Liver (tissue), 9 donors: ENCODE results near the gene LSMEM2. TPM values are rescaled to one million over a fixed set of nuclear protein-coding genes. Genes with fewer than 3 reads are reported as not detected.

Experiments
- DNase-seq: peaks from one replicate; pipeline ENCODE4 v3.0.0-alpha.2; 2017; ENCODE audit warnings: low spot score
- H3K27ac ChIP-seq, 2 donors: one replicate each; pipeline ENCODE4 v1.7.0; 2013; ENCODE audit warnings: inconsistent platforms in 2 of 2, low read length in 2 of 2, control low read depth in 1 of 2, low read depth in 1 of 2, mild to moderate bottlenecking in 1 of 2
- H3K27me3 ChIP-seq, 4 donors: one replicate each; pipeline versions ENCODE4 v1.6.1 to v1.7.0; 2013; ENCODE audit warnings: low read length in 3 of 4, inconsistent platforms in 1 of 4, mild to moderate bottlenecking in 1 of 4, moderate library complexity in 1 of 4; ENCODE audit not compliant: control insufficient read depth in 4 of 4, insufficient read depth in 4 of 4
- H3K36me3 ChIP-seq, 4 donors: one replicate each; pipeline versions ENCODE4 v1.6.1 to v1.7.0; 2013; ENCODE audit warnings: low read length in 3 of 4, mild to moderate bottlenecking in 3 of 4, low read depth in 1 of 4, moderate library complexity in 1 of 4; ENCODE audit not compliant: control insufficient read depth in 4 of 4, insufficient read depth in 3 of 4
- H3K4me1 ChIP-seq, 4 donors: one replicate each; pipeline versions ENCODE4 v1.6.1 to v1.7.0; 2013; ENCODE audit warnings: low read length in 3 of 4, mild to moderate bottlenecking in 3 of 4, moderate library complexity in 1 of 4; ENCODE audit not compliant: control insufficient read depth in 4 of 4, insufficient read depth in 4 of 4
- H3K4me3 ChIP-seq, 3 donors: one replicate each; pipeline versions ENCODE4 v1.6.1 to v1.7.0; 2013; ENCODE audit warnings: low read length in 3 of 3, control low read depth in 1 of 3, low read depth in 1 of 3, mild to moderate bottlenecking in 1 of 3
- H3K9ac ChIP-seq, 2 donors: one replicate each; pipeline ENCODE4 v1.7.0; 2013; ENCODE audit warnings: low read length in 2 of 2, mild to moderate bottlenecking in 2 of 2, moderate library complexity in 2 of 2, control low read depth in 1 of 2, low read depth in 1 of 2
- H3K9me3 ChIP-seq, 4 donors: one replicate each; pipeline versions ENCODE4 v1.6.1 to v1.7.0; 2013; ENCODE audit warnings: low read length in 3 of 4; ENCODE audit not compliant: control insufficient read depth in 4 of 4
- EGR1 ChIP-seq, 2 donors: IDR thresholded peaks; 2 replicates each; pipeline ENCODE4 v1.6.1; 2016 to 2018; ENCODE audit warnings: antibody characterized with exemption in 2 of 2, low read depth in 2 of 2
- FOXA1 ChIP-seq: IDR thresholded peaks from 2 replicates; pipeline ENCODE4 v1.6.1; 2016; ENCODE audit warnings: antibody characterized with exemption
- FOXA2 ChIP-seq: IDR thresholded peaks from 2 replicates; pipeline ENCODE4 v1.6.1; 2016; ENCODE audit warnings: antibody characterized with exemption
- GABPA ChIP-seq, 2 donors: IDR thresholded peaks in 1 of 2; conservative IDR thresholded peaks in 1 of 2; 2 replicates each; pipeline ENCODE4 v1.6.1; 2016; ENCODE audit warnings: antibody characterized with exemption in 2 of 2, mild to moderate bottlenecking in 1 of 2, moderate library complexity in 1 of 2
- HNF4A ChIP-seq, 2 donors: conservative IDR thresholded peaks; 2 replicates each; pipeline ENCODE4 v1.6.1; 2016; ENCODE audit warnings: antibody characterized with exemption in 2 of 2, mild to moderate bottlenecking in 2 of 2
- HNF4G ChIP-seq: IDR thresholded peaks from 2 replicates; pipeline ENCODE4 v1.6.1; 2016; ENCODE audit warnings: antibody characterized with exemption
- JUND ChIP-seq, 2 donors: IDR thresholded peaks; 2 replicates each; pipeline ENCODE4 v1.6.1; 2016; ENCODE audit warnings: antibody characterized with exemption in 2 of 2
- NR2F2 ChIP-seq: IDR thresholded peaks from 2 replicates; pipeline ENCODE4 v1.6.1; 2016; ENCODE audit warnings: antibody characterized with exemption
- RAD21 ChIP-seq, 2 donors: IDR thresholded peaks; 2 replicates each; pipeline ENCODE4 v1.6.1; 2016; ENCODE audit warnings: antibody characterized with exemption in 2 of 2, mild to moderate bottlenecking in 2 of 2
- RXRA ChIP-seq, 2 donors: IDR thresholded peaks; 2 replicates each; pipeline ENCODE4 v1.6.1; 2017 to 2018; ENCODE audit warnings: antibody characterized with exemption in 2 of 2, mild to moderate bottlenecking in 1 of 2
- SP1 ChIP-seq: IDR thresholded peaks from 2 replicates; pipeline ENCODE4 v1.6.1; 2018; ENCODE audit warnings: antibody characterized with exemption, mild to moderate bottlenecking
- YY1 ChIP-seq: IDR thresholded peaks from 2 replicates; pipeline ENCODE4 v1.6.1; 2016; ENCODE audit warnings: antibody characterized with exemption, mild to moderate bottlenecking
- WGBS: extraction: QIAGEN DNeasy Blood & Tissue Kit; methylation state at CpG from one replicate; pipeline ENCODE4 v1.1.7; 2013; 5-methylcytosine and 5-hydroxymethylcytosine counted together
- polyA plus RNA-seq, 2 donors: library from polyadenylated mRNA; stranded (reverse) in 1 of 2; unstranded in 1 of 2; fragments of 200-250 nt in 1 of 2; fragments of >200 nt in 1 of 2; fragmentation: Nextera tagmentation in 1 of 2; extraction: Ambion mirVana in 1 of 2; gene quantifications; one replicate each; pipeline versions ENCODE4 v1.2.1 to v1.2.3, GENCODE V29; 2013 to 2015
- total RNA-seq, 2 donors: library from RNA; depleted of rRNA; stranded (reverse); fragments of >200 nt; gene quantifications; one replicate each; pipeline ENCODE4 v1.2.3, GENCODE V29; 2014
- TF ChIP-seq, protein P1 (sequence below): IDR thresholded peaks from 2 replicates; pipeline ENCODE4 v1.6.1; 2016; ENCODE audit warnings: antibody characterized with exemption
- TF ChIP-seq, protein P2 (sequence below): IDR thresholded peaks from 2 replicates; pipeline ENCODE4 v1.6.1; 2016; ENCODE audit warnings: antibody characterized with exemption
- TF ChIP-seq, protein P3 (sequence below): IDR thresholded peaks from 2 replicates; pipeline ENCODE4 v1.6.1; 2016; ENCODE audit warnings: antibody characterized with exemption
- TF ChIP-seq, protein P4 (sequence below): fragments of 150-350 bp; IDR thresholded peaks from 2 replicates; pipeline ENCODE4 v1.5.1; 2017; ENCODE audit warnings: improper control_type of control experiment, low read depth, low read length; ENCODE audit not compliant: missing input control
- TF ChIP-seq, protein P5 (sequence below): IDR thresholded peaks from 2 replicates; pipeline ENCODE4 v1.6.1; 2016; ENCODE audit warnings: antibody characterized with exemption, mild to moderate bottlenecking
- donor health status: healthy.
- donor health status: healthy.
- donor health status: healthy.
- donor health status: healthy.
- donor health status: healthy.

LSMEM2 gene
- total and polyA plus RNA-seq, 4 donors: 0.03 to 0.08 TPM; not detected in 2

DNA sequence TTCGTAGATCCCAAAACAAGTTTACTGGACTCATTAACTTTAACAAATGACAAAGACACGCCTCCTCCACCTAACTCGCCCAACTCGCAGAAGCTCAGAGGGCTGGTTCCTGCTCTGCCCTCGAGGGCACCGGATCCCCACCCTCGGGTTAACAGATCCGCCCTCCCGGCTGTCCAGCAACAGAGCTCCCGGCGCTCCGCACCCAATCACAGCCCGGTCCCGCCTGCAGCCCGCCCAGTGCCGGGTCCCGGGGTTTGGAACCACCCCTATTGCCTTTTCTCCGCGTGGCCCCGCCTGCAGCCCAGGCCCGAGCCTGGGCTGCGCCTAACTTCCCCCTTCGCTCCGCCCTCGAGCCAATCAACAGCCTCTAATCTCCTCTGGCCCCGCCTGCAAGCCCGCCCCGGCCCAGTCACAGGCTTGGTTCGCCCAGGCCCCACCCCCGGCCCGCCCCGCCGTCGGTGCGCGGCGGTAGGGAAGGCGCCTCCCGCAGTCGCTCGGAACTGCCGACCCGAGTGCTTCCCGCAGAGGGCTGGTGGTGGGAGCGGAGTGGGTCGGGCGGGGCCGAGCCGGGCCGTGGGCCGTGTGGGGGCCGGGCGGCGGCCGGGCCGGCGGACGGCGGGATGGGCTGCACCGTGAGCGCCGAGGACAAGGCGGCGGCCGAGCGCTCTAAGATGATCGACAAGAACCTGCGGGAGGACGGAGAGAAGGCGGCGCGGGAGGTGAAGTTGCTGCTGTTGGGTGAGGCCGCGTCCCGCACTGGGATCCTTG lies 43.0 kb upstream of the LSMEM2 start, which contains the start of gene GNAI2:
TSS of gene GNAI2 (plus strand) at position 489 of the 768 bp plus-strand sequence. CDS start at position 621, 132 bp downstream.
- no peaks in the 10 kb centered on the region for H3K36me3 ChIP-seq
- DNase-seq: peak; percentile 97
- TF ChIP-seq RXRA (IDR thresholded peaks at IDR 0.05) (peak; percentile 76 to 79), FOXA2 (no peak), FOXA1 (no peak), JUND (IDR thresholded peaks at IDR 0.05) (no peak), RAD21 (IDR thresholded peaks at IDR 0.05) (peak; percentile 15 to 25), NR2F2 (peak; percentile 75), YY1 (peak; percentile 80), SP1 (peak; percentile 95), GABPA (IDR thresholded peaks at IDR 0.05 in 1 of 2, conservative IDR thresholded peaks at IDR 0.05 in 1 of 2) (peak; percentile 47 to 84), EGR1 (IDR thresholded peaks at IDR 0.05; ENCODE audit: low read depth in 2 of 2) (no peak), HNF4G (peak; percentile 45), HNF4A (conservative IDR thresholded peaks at IDR 0.05) (peak; percentile 71 to 92)
- TF ChIP-seq, protein P1, sequence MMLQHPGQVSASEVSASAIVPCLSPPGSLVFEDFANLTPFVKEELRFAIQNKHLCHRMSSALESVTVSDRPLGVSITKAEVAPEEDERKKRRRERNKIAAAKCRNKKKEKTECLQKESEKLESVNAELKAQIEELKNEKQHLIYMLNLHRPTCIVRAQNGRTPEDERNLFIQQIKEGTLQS: no peak
- TF ChIP-seq, protein P2, sequence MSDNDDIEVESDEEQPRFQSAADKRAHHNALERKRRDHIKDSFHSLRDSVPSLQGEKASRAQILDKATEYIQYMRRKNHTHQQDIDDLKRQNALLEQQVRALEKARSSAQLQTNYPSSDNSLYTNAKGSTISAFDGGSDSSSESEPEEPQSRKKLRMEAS: peak; percentile 67
- TF ChIP-seq, protein P3, sequence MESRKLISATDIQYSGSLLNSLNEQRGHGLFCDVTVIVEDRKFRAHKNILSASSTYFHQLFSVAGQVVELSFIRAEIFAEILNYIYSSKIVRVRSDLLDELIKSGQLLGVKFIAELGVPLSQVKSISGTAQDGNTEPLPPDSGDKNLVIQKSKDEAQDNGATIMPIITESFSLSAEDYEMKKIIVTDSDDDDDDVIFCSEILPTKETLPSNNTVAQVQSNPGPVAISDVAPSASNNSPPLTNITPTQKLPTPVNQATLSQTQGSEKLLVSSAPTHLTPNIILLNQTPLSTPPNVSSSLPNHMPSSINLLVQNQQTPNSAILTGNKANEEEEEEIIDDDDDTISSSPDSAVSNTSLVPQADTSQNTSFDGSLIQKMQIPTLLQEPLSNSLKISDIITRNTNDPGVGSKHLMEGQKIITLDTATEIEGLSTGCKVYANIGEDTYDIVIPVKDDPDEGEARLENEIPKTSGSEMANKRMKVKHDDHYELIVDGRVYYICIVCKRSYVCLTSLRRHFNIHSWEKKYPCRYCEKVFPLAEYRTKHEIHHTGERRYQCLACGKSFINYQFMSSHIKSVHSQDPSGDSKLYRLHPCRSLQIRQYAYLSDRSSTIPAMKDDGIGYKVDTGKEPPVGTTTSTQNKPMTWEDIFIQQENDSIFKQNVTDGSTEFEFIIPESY: peak; percentile 41
- TF ChIP-seq, protein P4, sequence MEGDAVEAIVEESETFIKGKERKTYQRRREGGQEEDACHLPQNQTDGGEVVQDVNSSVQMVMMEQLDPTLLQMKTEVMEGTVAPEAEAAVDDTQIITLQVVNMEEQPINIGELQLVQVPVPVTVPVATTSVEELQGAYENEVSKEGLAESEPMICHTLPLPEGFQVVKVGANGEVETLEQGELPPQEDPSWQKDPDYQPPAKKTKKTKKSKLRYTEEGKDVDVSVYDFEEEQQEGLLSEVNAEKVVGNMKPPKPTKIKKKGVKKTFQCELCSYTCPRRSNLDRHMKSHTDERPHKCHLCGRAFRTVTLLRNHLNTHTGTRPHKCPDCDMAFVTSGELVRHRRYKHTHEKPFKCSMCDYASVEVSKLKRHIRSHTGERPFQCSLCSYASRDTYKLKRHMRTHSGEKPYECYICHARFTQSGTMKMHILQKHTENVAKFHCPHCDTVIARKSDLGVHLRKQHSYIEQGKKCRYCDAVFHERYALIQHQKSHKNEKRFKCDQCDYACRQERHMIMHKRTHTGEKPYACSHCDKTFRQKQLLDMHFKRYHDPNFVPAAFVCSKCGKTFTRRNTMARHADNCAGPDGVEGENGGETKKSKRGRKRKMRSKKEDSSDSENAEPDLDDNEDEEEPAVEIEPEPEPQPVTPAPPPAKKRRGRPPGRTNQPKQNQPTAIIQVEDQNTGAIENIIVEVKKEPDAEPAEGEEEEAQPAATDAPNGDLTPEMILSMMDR: no peak
- TF ChIP-seq, protein P5, sequence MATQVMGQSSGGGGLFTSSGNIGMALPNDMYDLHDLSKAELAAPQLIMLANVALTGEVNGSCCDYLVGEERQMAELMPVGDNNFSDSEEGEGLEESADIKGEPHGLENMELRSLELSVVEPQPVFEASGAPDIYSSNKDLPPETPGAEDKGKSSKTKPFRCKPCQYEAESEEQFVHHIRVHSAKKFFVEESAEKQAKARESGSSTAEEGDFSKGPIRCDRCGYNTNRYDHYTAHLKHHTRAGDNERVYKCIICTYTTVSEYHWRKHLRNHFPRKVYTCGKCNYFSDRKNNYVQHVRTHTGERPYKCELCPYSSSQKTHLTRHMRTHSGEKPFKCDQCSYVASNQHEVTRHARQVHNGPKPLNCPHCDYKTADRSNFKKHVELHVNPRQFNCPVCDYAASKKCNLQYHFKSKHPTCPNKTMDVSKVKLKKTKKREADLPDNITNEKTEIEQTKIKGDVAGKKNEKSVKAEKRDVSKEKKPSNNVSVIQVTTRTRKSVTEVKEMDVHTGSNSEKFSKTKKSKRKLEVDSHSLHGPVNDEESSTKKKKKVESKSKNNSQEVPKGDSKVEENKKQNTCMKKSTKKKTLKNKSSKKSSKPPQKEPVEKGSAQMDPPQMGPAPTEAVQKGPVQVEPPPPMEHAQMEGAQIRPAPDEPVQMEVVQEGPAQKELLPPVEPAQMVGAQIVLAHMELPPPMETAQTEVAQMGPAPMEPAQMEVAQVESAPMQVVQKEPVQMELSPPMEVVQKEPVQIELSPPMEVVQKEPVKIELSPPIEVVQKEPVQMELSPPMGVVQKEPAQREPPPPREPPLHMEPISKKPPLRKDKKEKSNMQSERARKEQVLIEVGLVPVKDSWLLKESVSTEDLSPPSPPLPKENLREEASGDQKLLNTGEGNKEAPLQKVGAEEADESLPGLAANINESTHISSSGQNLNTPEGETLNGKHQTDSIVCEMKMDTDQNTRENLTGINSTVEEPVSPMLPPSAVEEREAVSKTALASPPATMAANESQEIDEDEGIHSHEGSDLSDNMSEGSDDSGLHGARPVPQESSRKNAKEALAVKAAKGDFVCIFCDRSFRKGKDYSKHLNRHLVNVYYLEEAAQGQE: peak; percentile 95
- H3K9ac ChIP-seq: peak within 1 kb of the TSS; percentile 77 to 86
- H3K9me3 ChIP-seq: no peaks in the 10 kb centered on the region
- H3K4me3 ChIP-seq: peak within 1 kb of the TSS; percentile 70 to 83 (median 80)
- WGBS: under 1% methylated on average over 75 of the region's 75 CpGs
- peak within 1 kb of the TSS; percentile 89 to 91 for H3K27ac ChIP-seq
- peaks cover 14 to 43% (median 33%) of the 10 kb centered on the region in 4 donors for H3K4me1 ChIP-seq
- H3K27me3 ChIP-seq: no peaks in the 10 kb centered on the region
